NCI-H524 (cell line): Measurements from ENCODE around the gene HMGCR.

Experiments used
- DNase-seq, 2 experiments: peaks; one replicate each; lab custom pipeline; 2025; lab: John Stamatoyannopoulos, UW

Gene HMGCR

GRCh38 chr5:75381456-75381855 lies 44.4 kb downstream of the HMGCR start:
- DNase-seq = no peak

GRCh38 chr5:75384218-75384617 lies 47.2 kb downstream of the HMGCR start:
- DNase-seq = no peak

GRCh38 chr5:75387806-75388205 lies 50.8 kb downstream of the HMGCR start:
- no peak for DNase-seq

- DNase-seq = no peak
Measured at GRCh38 chr5:75389430-75389829, 52.4 kb downstream of the HMGCR start.

- DNase-seq = no peak
Measured at GRCh38 chr5:75395277-75395676, 58.3 kb downstream of the HMGCR start.

GRCh38 chr5:75405296-75405695 lies 68.3 kb downstream of the HMGCR start:
- DNase-seq = no peak
